ENCODE measurements around the gene DST.

Gene DST

GRCh38 chr6:56450376-56450775 lies 192.3 kb downstream of the DST start:
- no peak overlapping the region for H3K4me3 ChIP-seq (ENCODE audit: low read depth, low read length)
- no peak for TF ChIP-seq CTCF (IDR thresholded peaks at IDR 0.05; ENCODE audit: low read depth, low read length)
- in situ Hi-C loops (cut with HindIII; ENCODE audit: low sequenced_read_pairs): no loop called here
- no peak for DNase-seq (ENCODE audit: low read depth, low spot score)

GRCh38 chr6:56448046-56448445 lies 194.6 kb downstream of the DST start:
- DNase-seq (ENCODE audit: low read depth, low spot score): no peak
- in situ Hi-C loops (cut with HindIII; ENCODE audit: low sequenced_read_pairs): no loop called here
- H3K4me3 ChIP-seq (ENCODE audit: low read depth, low read length): no peak overlapping the region
- TF ChIP-seq CTCF (IDR thresholded peaks at IDR 0.05; ENCODE audit: low read depth, low read length): no peak

- TF ChIP-seq CTCF (IDR thresholded peaks at IDR 0.05; ENCODE audit: low read depth, low read length): no peak
- in situ Hi-C loops (cut with HindIII; ENCODE audit: low sequenced_read_pairs): no loop called here
- H3K4me3 ChIP-seq (ENCODE audit: low read depth, low read length): no peak overlapping the region
- DNase-seq (ENCODE audit: low read depth, low spot score): no peak
Observed at GRCh38 chr6:56445818-56446217, 196.9 kb downstream of the DST start.

GRCh38 chr6:56444855-56445254 lies 197.8 kb downstream of the DST start:
- in situ Hi-C loops (cut with HindIII; ENCODE audit: low sequenced_read_pairs): no loop called here
- H3K4me3 ChIP-seq (ENCODE audit: low read depth, low read length): no peak overlapping the region
- DNase-seq (ENCODE audit: low read depth, low spot score): no peak
- no peak for TF ChIP-seq CTCF (IDR thresholded peaks at IDR 0.05; ENCODE audit: low read depth, low read length)

- TF ChIP-seq CTCF (IDR thresholded peaks at IDR 0.05; ENCODE audit: low read depth, low read length): no peak
- no peak for DNase-seq (ENCODE audit: low read depth, low spot score)
- H3K4me3 ChIP-seq (ENCODE audit: low read depth, low read length): no peak overlapping the region
- in situ Hi-C loops (cut with HindIII; ENCODE audit: low sequenced_read_pairs): no loop called here
Observed at GRCh38 chr6:56440551-56440981, 202.1 kb downstream of the DST start.

- no peak for TF ChIP-seq CTCF (IDR thresholded peaks at IDR 0.05; ENCODE audit: low read depth, low read length)
- in situ Hi-C loops (cut with HindIII; ENCODE audit: low sequenced_read_pairs): no loop called here
- peak; percentile 38 for DNase-seq (ENCODE audit: low read depth, low spot score)
- H3K4me3 ChIP-seq (ENCODE audit: low read depth, low read length): no peak overlapping the region
Observed at GRCh38 chr6:56437171-56437900, 205.4 kb downstream of the DST start.
